Cardiac muscle cell (in vitro differentiated cells and primary cell): ENCODE data around the gene DST. TPM values are rescaled to one million over a fixed set of nuclear protein-coding genes. Genes with fewer than 3 reads are reported as not detected.

Source experiments
- DNase-seq, 2 donors: peaks; one replicate each; pipeline versions ENCODE4 v3.0.0 to v3.0.0-alpha.2; 2010 to 2017; ENCODE audit warnings: low read depth in 1 of 2, low spot score in 1 of 2
- H3K27ac ChIP-seq: fragments of 200-600 bp; sonication (generic); 2 replicates; pipeline ENCODE4 v1.5.1; 2016
- H3K27me3 ChIP-seq: fragments of 200-600 bp; sonication (generic); 2 replicates; pipeline ENCODE4 v1.6.0; 2016; ENCODE audit warnings: control low read depth
- H3K36me3 ChIP-seq: fragments of 200-600 bp; sonication (generic); 2 replicates; pipeline ENCODE4 v1.5.1; 2016; ENCODE audit warnings: control low read depth
- H3K4me1 ChIP-seq: fragments of 200-600 bp; sonication (generic); 2 replicates; pipeline ENCODE4 v1.8.1; 2017; ENCODE audit warnings: low read depth, mild to moderate bottlenecking, mixed run types
- H3K4me3 ChIP-seq: fragments of 200-600 bp; sonication (generic); 2 replicates; pipeline ENCODE4 v1.5.1; 2016; ENCODE audit warnings: mild to moderate bottlenecking
- H3K9me3 ChIP-seq: fragments of 200-600 bp; sonication (generic); 2 replicates; pipeline ENCODE4 v1.5.1; 2017; ENCODE audit warnings: low read depth, mild to moderate bottlenecking, control low read depth
- polyA plus RNA-seq: library from polyadenylated mRNA; unstranded; fragments of >200 nt; fragmentation: Nextera tagmentation; extraction: Ambion mirVana; gene quantifications from 2 replicates; pipeline ENCODE4 v1.2.1, GENCODE V29; 2016
- total RNA-seq: library from RNA; depleted of rRNA; stranded (reverse); fragments of >200 nt; gene quantifications from 2 replicates; pipeline ENCODE4 v1.2.3, GENCODE V29; 2016
- TF ChIP-seq, protein P1 (sequence below): IDR thresholded peaks from 2 replicates; pipeline ENCODE4 v1.5.1; 2012; ENCODE audit warnings: low read depth, mild to moderate bottlenecking, low read length

The DST gene
- total and polyA plus RNA-seq, 2 experiments from 2014 or later, result 31.7 to 82.1 TPM

DNA sequence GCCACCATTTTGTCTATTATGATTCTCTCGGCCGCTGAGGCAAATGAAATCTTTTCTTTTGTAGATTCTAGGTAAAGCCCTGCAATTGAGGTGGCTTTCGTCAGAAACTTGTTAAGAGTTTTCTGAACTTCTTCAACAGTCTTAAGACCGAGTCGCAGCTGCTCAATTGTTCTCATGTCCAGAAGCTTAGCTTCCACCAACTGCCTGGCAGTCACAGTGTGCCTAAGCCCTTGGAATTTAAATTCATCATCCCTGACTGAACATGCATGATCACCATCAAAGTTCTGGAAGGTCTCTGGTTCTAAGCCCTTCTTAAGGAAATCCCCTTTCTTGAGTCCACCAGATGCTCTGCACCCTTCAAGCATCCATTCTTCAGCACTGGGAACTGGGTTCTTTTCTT is 25.7 kb downstream of the DST start:
- DNase-seq, result no peak
- Histone ChIP-seq H3K9me3 (no peaks in the 10 kb centered on the region), H3K27me3 (no peaks in the 10 kb centered on the region), H3K4me1 (no peaks in the 10 kb centered on the region), H3K27ac (no peak overlapping the region), H3K4me3 (no peak overlapping the region), H3K36me3 (peaks cover 10% of the 10 kb centered on the region)
- TF ChIP-seq, protein P1, sequence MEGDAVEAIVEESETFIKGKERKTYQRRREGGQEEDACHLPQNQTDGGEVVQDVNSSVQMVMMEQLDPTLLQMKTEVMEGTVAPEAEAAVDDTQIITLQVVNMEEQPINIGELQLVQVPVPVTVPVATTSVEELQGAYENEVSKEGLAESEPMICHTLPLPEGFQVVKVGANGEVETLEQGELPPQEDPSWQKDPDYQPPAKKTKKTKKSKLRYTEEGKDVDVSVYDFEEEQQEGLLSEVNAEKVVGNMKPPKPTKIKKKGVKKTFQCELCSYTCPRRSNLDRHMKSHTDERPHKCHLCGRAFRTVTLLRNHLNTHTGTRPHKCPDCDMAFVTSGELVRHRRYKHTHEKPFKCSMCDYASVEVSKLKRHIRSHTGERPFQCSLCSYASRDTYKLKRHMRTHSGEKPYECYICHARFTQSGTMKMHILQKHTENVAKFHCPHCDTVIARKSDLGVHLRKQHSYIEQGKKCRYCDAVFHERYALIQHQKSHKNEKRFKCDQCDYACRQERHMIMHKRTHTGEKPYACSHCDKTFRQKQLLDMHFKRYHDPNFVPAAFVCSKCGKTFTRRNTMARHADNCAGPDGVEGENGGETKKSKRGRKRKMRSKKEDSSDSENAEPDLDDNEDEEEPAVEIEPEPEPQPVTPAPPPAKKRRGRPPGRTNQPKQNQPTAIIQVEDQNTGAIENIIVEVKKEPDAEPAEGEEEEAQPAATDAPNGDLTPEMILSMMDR, result no peak

DNA sequence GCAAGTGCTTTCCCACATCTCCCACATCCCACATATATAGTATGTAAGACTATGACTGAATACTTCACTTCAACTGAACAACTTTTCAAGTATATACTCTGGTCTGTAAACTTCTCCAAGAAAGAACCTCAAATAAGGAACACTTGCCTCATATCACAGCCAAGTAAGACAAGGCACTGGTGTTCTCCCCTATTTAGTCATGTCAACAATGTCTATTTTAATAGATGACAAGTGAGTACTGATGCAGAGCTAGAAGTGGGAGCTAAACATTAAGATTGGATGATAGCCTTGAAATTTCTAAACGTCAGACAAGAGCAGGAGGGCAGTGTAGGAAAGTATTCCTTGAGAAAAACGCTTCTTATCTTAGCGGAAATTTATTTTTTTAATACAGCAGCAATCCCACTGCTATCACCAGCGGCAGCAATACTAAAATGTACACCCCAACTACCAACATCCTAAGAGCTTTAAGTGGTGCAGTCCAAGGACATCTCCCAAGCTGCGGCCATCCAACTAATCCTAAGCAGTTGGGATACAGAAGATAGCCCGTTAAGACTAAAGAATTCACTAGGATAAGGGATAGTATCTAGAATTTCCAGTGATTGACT is 29.3 kb downstream of the DST start:
- H3K36me3 ChIP-seq, result peaks cover 4% of the 10 kb centered on the region
- no peaks in the 10 kb centered on the region for H3K27me3 ChIP-seq
- TF ChIP-seq, protein P1, result no peak
- no peak overlapping the region for H3K27ac ChIP-seq
- no peaks in the 10 kb centered on the region for H3K9me3 ChIP-seq
- no peaks in the 10 kb centered on the region for H3K4me1 ChIP-seq
- no peak for DNase-seq
- no peak overlapping the region for H3K4me3 ChIP-seq

DNA sequence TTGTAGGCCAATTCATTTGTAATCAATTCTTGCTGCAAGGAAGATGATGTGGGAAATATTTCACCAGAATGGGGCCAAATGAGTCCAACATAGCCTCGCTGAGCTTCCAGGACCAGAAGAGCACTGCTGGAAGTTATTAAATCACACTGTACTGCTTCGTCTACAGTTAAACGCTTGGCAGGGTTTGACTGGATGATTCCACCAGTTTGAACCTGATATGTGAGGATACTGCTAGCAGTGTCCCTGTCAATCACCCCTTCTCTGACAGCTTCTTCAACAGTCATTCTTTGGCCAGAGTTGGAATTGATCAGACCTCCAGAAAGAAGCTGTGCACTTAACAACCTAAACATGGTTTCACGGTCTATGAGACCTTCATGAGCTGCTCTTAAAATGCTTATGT is 34.4 kb downstream of the DST start:
- no peak for DNase-seq
- H3K36me3 ChIP-seq, result peaks cover 3% of the 10 kb centered on the region
- H3K27me3 ChIP-seq, result no peaks in the 10 kb centered on the region

DNA sequence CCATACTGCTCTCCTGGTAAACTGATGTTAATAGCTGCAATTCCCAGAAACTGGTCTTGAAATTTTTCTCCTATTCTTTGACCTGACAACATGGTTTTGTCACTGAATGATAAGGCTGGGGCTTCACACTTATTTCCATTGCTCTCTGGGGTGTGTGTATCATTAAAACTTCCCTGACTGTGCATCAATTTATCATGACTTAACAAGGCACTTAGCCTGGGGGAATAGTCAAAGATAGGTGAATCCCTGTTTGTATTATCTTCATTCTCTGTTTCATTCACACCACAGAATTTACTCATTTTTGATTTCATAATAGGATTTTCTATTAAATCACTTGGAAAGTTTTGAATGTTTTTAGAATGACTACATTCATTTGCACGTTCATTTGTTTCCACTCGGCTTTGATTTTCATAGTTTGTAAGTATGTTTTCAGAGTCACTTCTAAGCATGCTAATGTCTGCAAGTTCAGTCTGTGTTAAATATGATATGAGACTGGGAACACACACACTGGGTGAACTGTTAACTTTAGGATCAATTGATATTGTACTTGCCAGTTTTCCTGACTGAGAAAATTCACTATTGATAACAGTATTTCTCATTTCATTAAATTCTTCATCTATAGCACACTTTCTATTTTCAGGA is 35.5 kb downstream of the DST start:
- Histone ChIP-seq H3K27me3 (no peaks in the 10 kb centered on the region), H3K4me3 (no peak overlapping the region), H3K4me1 (no peaks in the 10 kb centered on the region), H3K27ac (no peak overlapping the region), H3K36me3 (peaks cover 3% of the 10 kb centered on the region), H3K9me3 (no peaks in the 10 kb centered on the region)
- TF ChIP-seq, protein P1, result no peak
- no peak for DNase-seq

More for the DNA sequence above, 34.4 kb downstream of the DST start:
- H3K9me3 ChIP-seq, result no peaks in the 10 kb centered on the region
- TF ChIP-seq, protein P1, result no peak
- H3K27ac ChIP-seq, result no peak overlapping the region
- H3K4me3 ChIP-seq, result no peak overlapping the region
- no peaks in the 10 kb centered on the region for H3K4me1 ChIP-seq

DNA sequence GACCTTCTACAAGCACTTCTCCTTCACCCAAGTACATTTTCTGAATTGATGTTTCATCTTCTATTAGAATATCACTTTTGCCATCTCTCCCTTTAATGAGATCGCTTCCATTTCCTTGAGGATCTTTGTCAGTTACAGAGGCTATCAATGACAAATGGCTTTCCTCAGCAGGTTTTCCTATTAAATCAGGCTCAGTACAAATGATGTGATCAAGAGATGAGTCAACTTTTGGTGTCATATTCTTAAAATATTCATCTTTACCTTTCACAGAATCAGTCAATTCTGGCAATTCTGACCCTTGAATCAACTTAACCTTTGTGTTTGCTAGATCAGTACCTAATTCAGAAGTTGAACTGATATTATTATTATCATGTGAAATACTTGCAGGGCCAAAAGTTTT is 37.3 kb downstream of the DST start:
- Histone ChIP-seq H3K4me3 (no peak overlapping the region), H3K27ac (no peak overlapping the region), H3K36me3 (peaks cover 10% of the 10 kb centered on the region), H3K4me1 (no peaks in the 10 kb centered on the region), H3K27me3 (no peaks in the 10 kb centered on the region), H3K9me3 (no peaks in the 10 kb centered on the region)
- no peak for DNase-seq
- TF ChIP-seq, protein P1, result no peak
